B cell (primary cell): ENCODE data around the gene ANKRD13C. TPM values are rescaled to one million over a fixed set of nuclear protein-coding genes. Genes with fewer than 3 reads are reported as not detected.

Experiments used
- ATAC-seq: fragments of 200-7000 bp; cut with Tn5 transposase; one replicate; pipeline ENCODE4 v1.10.0; 2021; ENCODE audit warnings: low read depth, mild to moderate bottlenecking, moderate number of reproducible peaks, moderate library complexity
- CTCF ChIA-PET: fragments of 350-600 bp; sonication (Branson Sonifier 250); formaldehyde crosslinking; loops from one replicate; lab custom pipeline; 2021; ENCODE audit warnings: antibody characterized with exemption, inconsistent platforms; lab: Charles Lee
- POLR2A ChIA-PET: fragments of 350-600 bp; sonication (Branson Sonifier 250); formaldehyde crosslinking; loops from one replicate; lab custom pipeline; 2021; ENCODE audit warnings: antibody characterized with exemption; lab: Charles Lee
- DNase-seq: peaks from one replicate; pipeline ENCODE4 v3.0.0; 2013
- H2AFZ ChIP-seq: 2 replicates; pipeline ENCODE4 v1.6.1; 2012; ENCODE audit warnings: mild to moderate bottlenecking, low read depth, low read length; ENCODE audit not compliant: insufficient read depth, poor library complexity, severe bottlenecking
- H3K27ac ChIP-seq, 2 donors: 1 replicate in 1 of 2; 2 replicates in 1 of 2; pipeline ENCODE4 v1.5.1; 2012 to 2013; ENCODE audit warnings: low read length in 2 of 2, mild to moderate bottlenecking in 2 of 2, moderate library complexity in 1 of 2
- H3K27me3 ChIP-seq, 4 experiments: fragments of 200-600 bp in 1 of 4; sonication (generic) in 1 of 4; replicated peaks in 1 of 4; 1 replicate in 2 of 4; 2 replicates in 2 of 4; pipeline versions ENCODE4 v1.6.1 to v1.7.0; 2013 to 2016; ENCODE audit warnings: low read length in 3 of 4, mild to moderate bottlenecking in 2 of 4, mixed read lengths in 1 of 4, moderate library complexity in 1 of 4; ENCODE audit not compliant: insufficient read depth in 4 of 4, control insufficient read depth in 3 of 4; ENCODE audit errors: control extremely low read depth in 1 of 4
- H3K36me3 ChIP-seq, 2 experiments: replicated peaks in 1 of 2; 1 replicate in 1 of 2; 2 replicates in 1 of 2; pipeline versions ENCODE4 v1.6.1 to v1.7.1; 2013; ENCODE audit warnings: low read length in 1 of 2; ENCODE audit not compliant: insufficient read depth in 2 of 2, control insufficient read depth in 1 of 2; ENCODE audit errors: control extremely low read depth in 1 of 2, extremely low read depth in 1 of 2
- H3K4me1 ChIP-seq, 2 donors: fragments of 200-600 bp in 1 of 2; sonication (generic) in 1 of 2; 1 replicate in 1 of 2; 2 replicates in 1 of 2; pipeline versions ENCODE4 v1.5.1 to v1.6.1; 2013 to 2017; ENCODE audit warnings: low read length in 2 of 2; ENCODE audit not compliant: control insufficient read depth in 2 of 2, insufficient read depth in 2 of 2
- H3K4me2 ChIP-seq: replicated peaks from 2 replicates; pipeline ENCODE3; 2012; ENCODE audit warnings: mild to moderate bottlenecking, low read depth, low read length; ENCODE audit not compliant: poor library complexity, severe bottlenecking
- H3K4me3 ChIP-seq, 5 experiments: fragments of 200-600 bp in 1 of 5; sonication (generic) in 1 of 5; 1 replicate in 3 of 5; 2 replicates in 2 of 5; pipeline versions ENCODE4 v1.5.1 to v1.7.0; 2011 to 2016; ENCODE audit warnings: low read length in 4 of 5, mild to moderate bottlenecking in 4 of 5, low read depth in 2 of 5, control low read depth in 1 of 5, moderate library complexity in 1 of 5; ENCODE audit not compliant: insufficient read depth in 1 of 5; ENCODE audit errors: control extremely low read depth in 1 of 5, extremely low read depth in 1 of 5
- H3K79me2 ChIP-seq: fragments of 200-600 bp; sonication (generic); one replicate; pipeline ENCODE4 v1.6.0; 2016; ENCODE audit warnings: low read length; ENCODE audit not compliant: control insufficient read depth, insufficient read depth
- H3K9ac ChIP-seq: fragments of 200-600 bp; sonication (generic); 2 replicates; pipeline ENCODE4 v1.6.1; 2017; ENCODE audit warnings: mild to moderate bottlenecking, low read length, moderate library complexity
- H3K9me3 ChIP-seq, 3 donors: one replicate each; pipeline versions ENCODE4 v1.6.1 to v1.7.1; 2013; ENCODE audit warnings: low read length in 2 of 3; ENCODE audit not compliant: control insufficient read depth in 2 of 3, insufficient read depth in 1 of 3; ENCODE audit errors: control extremely low read depth in 1 of 3
- H4K20me1 ChIP-seq: 2 replicates; pipeline ENCODE4 v1.6.0; 2012; ENCODE audit warnings: mild to moderate bottlenecking, low read length; ENCODE audit not compliant: insufficient read depth, control insufficient read depth, poor library complexity, severe bottlenecking
- H3K27ac Mint-ChIP-seq: one replicate; pipeline ENCODE4 v1.8.0; 2021; ENCODE audit warnings: mixed read lengths
- H3K27me3 Mint-ChIP-seq: one replicate; pipeline ENCODE4 v1.8.0; 2021; ENCODE audit warnings: mixed read lengths
- H3K4me1 Mint-ChIP-seq: one replicate; pipeline ENCODE4 v1.8.0; 2021; ENCODE audit warnings: mixed read lengths
- H3K4me3 Mint-ChIP-seq: one replicate; pipeline ENCODE4 v1.8.0; 2021; ENCODE audit warnings: mixed read lengths
- H3K9me3 Mint-ChIP-seq: one replicate; pipeline ENCODE4 v1.8.0; 2022; ENCODE audit warnings: mixed read lengths; ENCODE audit not compliant: insufficient read depth
- EZH2 ChIP-seq: IDR thresholded peaks from 2 replicates; pipeline ENCODE4 v1.6.1; 2012; ENCODE audit warnings: borderline replicate concordance, low read depth, mild to moderate bottlenecking, moderate library complexity, low read length; ENCODE audit not compliant: insufficient read depth, poor library complexity, severe bottlenecking
- WGBS: methylation state at CpG from one replicate; pipeline ENCODE4 v1.1.5; 2013; ENCODE audit warnings: missing lambda C conversion rate; ENCODE audit not compliant: insufficient coverage; 5-methylcytosine and 5-hydroxymethylcytosine counted together
- intact Hi-C: fragments of 100-400 bp; cut with micrococcal nuclease; formaldehyde crosslinking; loops from one replicate; pipeline ENCODE4 v1.10.0; 2022
- polyA plus RNA-seq: library from polyadenylated mRNA; depleted of rRNA; stranded (reverse); fragments of >200 nt; gene quantifications from 2 replicates; pipeline ENCODE4 v1.2.3, GENCODE V29; 2012
- total RNA-seq, 2 donors: library from RNA; stranded (reverse); fragments of 120-200 nt in 1 of 2; gene quantifications; 1 replicate in 1 of 2; 2 replicates in 1 of 2; pipeline versions ENCODE4 v1.2.3 to v1.2.4, GENCODE V29; 2013 to 2022
- TF ChIP-seq, protein P1 (sequence below): fragments of 200-600 bp; IDR thresholded peaks from one replicate; pipeline ENCODE4 v1.8.0; 2022; ENCODE audit warnings: antibody characterized with exemption, mild to moderate bottlenecking

ANKRD13C gene
- total and polyA plus RNA-seq, 2 donors (not counting 1 experiment from before 2014, with no cell fraction given) = 7.9 to 29.9 TPM

- peak overlapping the region; percentile 8 for H3K27ac Mint-ChIP-seq
- ATAC-seq = no peak
- POLR2A ChIA-PET = interaction anchor here (0.7 kb wide), 1 partner anchor 14 kb away, joined by 4 read pairs; no protein-coding TSS in a partner anchor
These were observed 61.2 kb downstream of the ANKRD13C start for GRCh38 chr1:70293186-70293843.

GRCh38 chr1:70290218-70290617 is 64.3 kb downstream of the ANKRD13C start:
- POLR2A ChIA-PET = no interaction called here
- CTCF ChIA-PET = no interaction called here
- no peak overlapping the region for H3K9ac ChIP-seq
- Mint-ChIP-seq H3K9me3 (no peaks in the 10 kb centered on the region), H3K27ac (no peak overlapping the region), H3K4me3 (no peak overlapping the region), H3K27me3 (no peaks in the 10 kb centered on the region), H3K4me1 (peaks cover 14% of the 10 kb centered on the region)
- no CpG with 5 or more reads among the region's 1 CpG for whole genome bisulfite sequencing
- peaks cover 7 to 41% of the 10 kb centered on the region in 2 experiments for H3K36me3 ChIP-seq
- H3K9me3 ChIP-seq = no peaks in the 10 kb centered on the region
- no peaks in the 10 kb centered on the region for H3K27me3 ChIP-seq
- DNase-seq (no peak), ATAC-seq (no peak)
- no peak overlapping the region for H3K4me2 ChIP-seq
- no peak for TF ChIP-seq EZH2
- TF ChIP-seq, protein P1, sequence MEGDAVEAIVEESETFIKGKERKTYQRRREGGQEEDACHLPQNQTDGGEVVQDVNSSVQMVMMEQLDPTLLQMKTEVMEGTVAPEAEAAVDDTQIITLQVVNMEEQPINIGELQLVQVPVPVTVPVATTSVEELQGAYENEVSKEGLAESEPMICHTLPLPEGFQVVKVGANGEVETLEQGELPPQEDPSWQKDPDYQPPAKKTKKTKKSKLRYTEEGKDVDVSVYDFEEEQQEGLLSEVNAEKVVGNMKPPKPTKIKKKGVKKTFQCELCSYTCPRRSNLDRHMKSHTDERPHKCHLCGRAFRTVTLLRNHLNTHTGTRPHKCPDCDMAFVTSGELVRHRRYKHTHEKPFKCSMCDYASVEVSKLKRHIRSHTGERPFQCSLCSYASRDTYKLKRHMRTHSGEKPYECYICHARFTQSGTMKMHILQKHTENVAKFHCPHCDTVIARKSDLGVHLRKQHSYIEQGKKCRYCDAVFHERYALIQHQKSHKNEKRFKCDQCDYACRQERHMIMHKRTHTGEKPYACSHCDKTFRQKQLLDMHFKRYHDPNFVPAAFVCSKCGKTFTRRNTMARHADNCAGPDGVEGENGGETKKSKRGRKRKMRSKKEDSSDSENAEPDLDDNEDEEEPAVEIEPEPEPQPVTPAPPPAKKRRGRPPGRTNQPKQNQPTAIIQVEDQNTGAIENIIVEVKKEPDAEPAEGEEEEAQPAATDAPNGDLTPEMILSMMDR = no peak
- H3K79me2 ChIP-seq = no peaks in the 10 kb centered on the region
- intact Hi-C loops = no loop called here
- H3K27ac ChIP-seq = no peak overlapping the region
- peaks cover 5% of the 10 kb centered on the region in 2 donors for H3K4me1 ChIP-seq
- no peak overlapping the region for H3K4me3 ChIP-seq
- H2AFZ ChIP-seq = no peak overlapping the region
- no peaks in the 10 kb centered on the region for H4K20me1 ChIP-seq

More at GRCh38 chr1:70293186-70293843, 61.2 kb downstream of the ANKRD13C start:
- intact Hi-C loops = no loop called here
- no peak overlapping the region for H3K9ac ChIP-seq
- Mint-ChIP-seq H3K4me3 (no peak overlapping the region), H3K27me3 (no peaks in the 10 kb centered on the region), H3K4me1 (peaks cover 14% of the 10 kb centered on the region), H3K9me3 (no peaks in the 10 kb centered on the region)
- peaks cover 7 to 56% of the 10 kb centered on the region in 2 experiments for H3K36me3 ChIP-seq
- peak overlapping the region; percentile 1 to 50 for H3K27ac ChIP-seq
- no peak overlapping the region for H3K4me3 ChIP-seq
- TF ChIP-seq EZH2 = no peak
- TF ChIP-seq, protein P1 = no peak
- no peaks in the 10 kb centered on the region for H3K9me3 ChIP-seq
- no peaks in the 10 kb centered on the region for H3K79me2 ChIP-seq
- H3K27me3 ChIP-seq = no peaks in the 10 kb centered on the region
- DNase-seq = peak; percentile 5
- no peak overlapping the region for H3K4me2 ChIP-seq
- H2AFZ ChIP-seq = no peak overlapping the region
- CTCF ChIA-PET = no interaction called here
- H3K4me1 ChIP-seq = peaks cover 5% of the 10 kb centered on the region in 2 donors
- H4K20me1 ChIP-seq = no peaks in the 10 kb centered on the region
